ENCODE measurements around the gene CREB5.

The CREB5 gene

GRCh38 chr7:28656529-28656928 is 244.2 kb downstream of the CREB5 start:
- DNase-seq, result no peak

DNA sequence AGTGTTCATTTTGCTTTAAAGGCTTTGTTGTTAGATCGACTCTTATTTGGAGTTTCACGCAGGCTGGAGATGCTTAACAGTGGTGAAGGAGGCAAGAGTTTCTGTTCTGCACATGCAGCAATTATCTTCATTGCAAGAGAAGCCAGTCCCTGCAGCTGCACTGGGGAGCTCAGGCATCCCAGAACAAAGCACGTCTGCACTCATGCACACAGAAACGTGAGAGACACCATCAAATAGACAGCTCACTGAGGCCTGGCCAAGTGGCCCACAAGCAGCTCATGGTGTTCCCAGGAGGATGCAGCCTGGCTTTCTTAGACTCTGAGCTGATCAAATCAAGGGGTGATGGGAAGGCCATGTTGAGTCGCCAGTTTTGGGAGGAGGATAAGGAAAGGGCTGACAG is 246.1 kb downstream of the CREB5 start:
- DNase-seq, result no peak

GRCh38 chr7:28660132-28660531 is 247.8 kb downstream of the CREB5 start:
- DNase-seq, result no peak

GRCh38 chr7:28661826-28662595 is 249.7 kb downstream of the CREB5 start:
- no peak for DNase-seq

DNA sequence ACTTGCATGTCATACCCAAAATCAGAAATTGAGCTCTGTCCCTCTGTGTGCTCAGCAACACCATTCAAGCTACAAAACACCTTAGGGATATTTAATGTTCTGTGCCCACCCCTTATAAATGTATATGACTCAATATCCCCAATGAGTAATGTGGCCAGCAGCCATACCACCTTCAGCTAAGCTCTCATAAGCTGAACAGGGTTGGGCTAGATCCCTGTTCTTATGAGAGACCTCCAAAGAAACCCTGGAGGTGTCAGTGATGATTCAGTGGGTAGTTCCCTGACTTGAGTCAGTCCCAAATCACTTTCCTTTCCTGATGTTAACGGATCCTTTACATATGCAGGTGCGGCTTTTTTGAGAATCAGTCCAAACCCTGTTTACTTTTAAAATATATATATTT is 253.8 kb downstream of the CREB5 start:
- DNase-seq, result no peak

GRCh38 chr7:28668085-28668484 is 255.8 kb downstream of the CREB5 start:
- no peak for DNase-seq

GRCh38 chr7:28669330-28669729 is 257.0 kb downstream of the CREB5 start:
- DNase-seq, result no peak

DNA sequence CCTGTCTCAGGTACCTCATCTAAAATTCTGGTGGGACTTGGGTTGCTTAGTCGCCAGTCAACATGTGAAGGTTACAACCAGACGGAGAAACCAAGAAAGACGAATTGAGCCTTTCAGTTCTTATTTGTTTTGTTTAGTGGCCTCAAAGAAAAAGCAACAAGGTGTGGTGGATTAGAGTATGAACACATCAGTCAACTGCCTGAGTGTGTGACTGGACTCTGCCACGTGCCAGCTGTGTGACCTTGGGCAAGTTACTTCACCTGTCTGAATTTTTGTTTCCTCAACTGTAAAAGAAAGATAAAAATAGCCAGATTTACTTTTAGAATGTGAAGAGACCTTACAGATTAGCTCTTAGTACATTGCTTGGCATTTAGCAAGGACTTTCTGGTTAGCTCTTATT is 259.2 kb downstream of the CREB5 start:
- DNase-seq, result no peak

- DNase-seq, result no peak
These were observed 260.1 kb downstream of the CREB5 start for GRCh38 chr7:28672397-28672797.

GRCh38 chr7:28674359-28674782 is 262.1 kb downstream of the CREB5 start:
- DNase-seq, result no peak

DNA sequence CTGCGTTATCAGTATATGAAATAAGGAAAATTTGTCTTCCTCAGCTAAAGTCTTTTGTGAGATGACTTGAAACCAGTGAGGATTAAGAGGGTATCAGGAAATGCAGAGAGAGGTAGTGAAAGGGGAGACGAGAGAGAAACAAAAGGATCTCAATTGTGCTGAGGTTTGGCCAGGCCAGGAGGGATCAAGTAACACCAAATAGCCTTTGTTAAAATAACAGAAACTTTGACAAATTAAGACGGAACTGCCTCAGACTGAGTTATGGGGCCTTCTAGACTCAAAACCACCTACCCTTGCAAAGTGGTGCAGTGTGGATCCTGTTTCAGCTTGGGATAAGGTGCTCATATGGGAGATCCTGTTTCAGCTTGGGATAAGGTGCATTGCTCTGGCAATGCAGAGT is 263.1 kb downstream of the CREB5 start:
- DNase-seq, result no peak

DNA sequence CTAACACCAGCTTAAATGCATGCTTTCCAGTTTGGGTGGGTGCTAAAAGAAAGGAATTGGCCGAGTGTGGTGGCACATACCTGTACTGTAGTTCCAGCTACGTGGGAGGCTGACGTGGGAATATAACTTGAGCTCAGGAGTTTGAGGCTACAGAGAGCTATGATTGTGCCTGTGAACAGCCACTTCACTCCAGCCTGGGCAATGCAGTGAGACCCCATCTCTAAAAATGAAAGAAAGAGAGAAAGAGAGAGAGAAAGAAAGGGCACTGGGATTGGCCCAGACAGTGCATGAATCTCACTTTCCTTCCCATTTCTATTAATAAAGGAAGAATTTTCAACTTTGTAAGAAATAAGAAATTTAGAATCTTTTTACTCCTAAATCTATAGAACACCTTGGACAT is 265.4 kb downstream of the CREB5 start:
- DNase-seq, result no peak

- DNase-seq, result no peak
These were observed 266.2 kb downstream of the CREB5 start for GRCh38 chr7:28678431-28678965.

GRCh38 chr7:28681693-28682310 is 269.5 kb downstream of the CREB5 start:
- DNase-seq, result no peak

DNA sequence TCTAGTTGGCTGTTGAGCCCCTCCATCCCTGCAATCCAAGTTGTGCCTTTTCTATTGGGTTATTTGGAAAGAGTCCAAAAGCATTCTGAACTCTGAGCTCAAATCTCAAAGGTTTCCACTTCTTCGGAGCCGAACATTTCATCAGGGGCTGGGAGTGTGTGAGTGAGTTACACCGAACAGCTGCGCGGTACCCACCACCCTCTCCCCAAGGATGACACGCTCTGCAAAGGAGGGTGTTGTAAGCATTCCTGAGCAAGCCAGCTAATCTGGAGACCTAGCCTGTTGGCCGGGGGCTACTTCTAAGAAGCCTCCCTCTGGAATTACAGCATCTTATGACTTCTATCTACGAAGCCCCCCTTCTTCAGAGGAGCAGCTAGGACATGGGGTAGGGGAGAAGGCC is 270.5 kb downstream of the CREB5 start:
- no peak for DNase-seq

DNA sequence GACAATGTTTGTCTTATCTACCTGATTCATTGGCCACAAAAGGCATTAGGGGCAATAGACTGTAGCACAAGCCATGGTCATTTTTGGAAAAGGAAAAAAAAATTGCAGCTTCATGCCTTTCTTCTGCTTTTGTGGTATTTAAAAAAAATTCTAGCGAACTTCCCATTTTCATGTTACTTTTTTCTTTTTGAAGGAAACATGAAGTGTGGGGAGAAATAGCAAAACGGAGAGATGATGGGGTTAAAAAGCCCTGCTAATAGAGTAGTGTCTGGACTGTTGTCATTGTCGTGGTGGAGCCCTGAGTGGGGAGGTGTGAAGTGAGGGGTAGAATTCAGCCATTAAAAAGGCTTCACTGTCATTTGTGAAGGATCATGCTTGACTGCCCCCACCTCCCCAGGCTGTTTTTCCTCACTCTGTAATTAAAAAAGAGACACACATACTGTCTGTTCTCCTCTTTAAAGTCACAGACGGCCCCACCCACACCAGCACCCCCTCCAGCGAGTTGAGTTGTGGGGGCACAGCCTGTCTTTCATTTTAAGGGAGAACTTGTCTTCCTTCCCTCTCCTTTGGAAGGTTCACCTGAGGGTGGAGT is 272.4 kb downstream of the CREB5 start:
- DNase-seq, result no peak

GRCh38 chr7:28685242-28685643 is 272.9 kb downstream of the CREB5 start:
- DNase-seq, result no peak

DNA sequence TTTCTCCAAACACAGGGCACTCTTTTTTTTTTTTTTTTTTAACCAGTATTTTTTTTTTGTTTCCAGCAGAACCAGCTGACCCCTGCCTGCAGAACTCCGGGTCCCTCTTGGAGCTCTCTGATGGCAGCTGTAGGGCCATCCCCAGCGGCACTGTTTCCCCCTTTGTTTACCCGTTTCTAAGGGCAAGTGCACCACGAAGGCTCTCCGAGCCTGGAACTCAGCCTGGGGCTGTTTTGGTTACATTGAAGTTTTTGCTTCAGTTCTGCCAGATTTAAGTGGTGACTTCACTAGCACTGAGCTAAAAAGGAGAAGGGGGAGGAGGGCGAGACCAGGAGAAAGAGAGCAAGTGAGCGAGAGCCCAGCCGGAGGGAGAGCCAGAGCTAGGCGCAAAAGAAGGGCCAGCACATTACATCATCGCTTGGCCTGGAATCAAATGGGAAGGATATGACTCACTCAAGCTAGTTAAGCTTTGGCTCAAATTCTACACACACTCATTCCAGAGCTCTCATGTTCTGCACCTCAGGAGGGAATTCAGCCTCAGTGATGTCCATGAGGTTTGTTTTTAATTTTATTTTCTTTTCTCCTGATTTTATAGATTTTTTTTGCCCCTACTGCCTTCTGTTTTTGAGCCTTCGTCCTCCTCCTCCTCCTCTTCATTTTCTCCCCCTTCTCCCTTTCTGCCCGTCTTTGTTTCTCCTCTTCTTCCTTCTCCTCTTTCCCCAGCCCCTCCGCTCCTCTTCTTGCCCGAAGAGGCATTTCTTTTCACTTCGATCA is 273.5 kb downstream of the CREB5 start:
- DNase-seq, result peak; percentile 64

- DNase-seq, result peak; percentile 16
These were observed 274.1 kb downstream of the CREB5 start for GRCh38 chr7:28686418-28686800.

GRCh38 chr7:28687537-28687936 is 275.2 kb downstream of the CREB5 start:
- DNase-seq, result no peak

- DNase-seq, result no peak
These were observed 275.9 kb downstream of the CREB5 start for GRCh38 chr7:28688174-28688573.

DNA sequence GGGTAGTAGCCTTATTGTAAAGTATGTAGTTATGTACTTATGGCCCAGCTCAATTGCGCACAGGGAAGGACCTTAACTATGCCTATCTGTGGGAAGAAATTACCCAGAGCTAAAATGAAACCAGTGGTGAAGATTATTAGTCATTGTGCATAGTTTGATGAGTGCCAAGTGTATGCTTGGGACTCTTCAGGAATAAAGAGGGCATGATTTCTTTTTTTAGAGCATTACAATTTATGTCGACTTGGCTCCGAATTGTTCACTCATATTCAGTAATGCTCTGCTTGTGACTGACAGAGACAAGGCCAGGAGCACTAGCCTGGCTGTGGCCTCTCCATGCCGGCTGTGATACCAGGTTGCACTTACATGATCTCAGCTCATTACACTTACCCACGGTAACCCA is 276.3 kb downstream of the CREB5 start:
- DNase-seq, result no peak

Data from NCI-H1436 treated with DMSO at 0.1 percent for 48 hours (cell line).